Measurements from ENCODE around the gene GOLGA1. TPM values are rescaled to one million over a fixed set of nuclear protein-coding genes. Genes with fewer than 3 reads are reported as not detected.
"Not testable (repeated sequence)": the region's sequence is repeated elsewhere in the genome, so short reads cannot be mapped to it uniquely, and the experiment has no call there.

GOLGA1 gene
- polyA plus RNA-seq, 1 donor from 2014 or later: 15.3 TPM

- not testable (repeated sequence) for H3K27me3 ChIP-seq (ENCODE audit: insufficient read depth, low read depth, low read length); H4K20me1 ChIP-seq (ENCODE audit: insufficient read depth); H3K4me3 ChIP-seq (ENCODE audit: low read length); H3K36me3 ChIP-seq (ENCODE audit: insufficient read depth, low read length); H3K4me2 ChIP-seq (ENCODE audit: low read length); H3K9ac ChIP-seq (ENCODE audit: low read length); H3F3A ChIP-seq (ENCODE audit: insufficient read depth, low read length, poor library complexity, severe bottlenecking); H2AFZ ChIP-seq (ENCODE audit: low read depth, low read length); H3K9me2 ChIP-seq (ENCODE audit: insufficient read depth, low read length); H3K79me2 ChIP-seq (replicated peaks; ENCODE audit: insufficient read depth, low read length); H3K9me3 ChIP-seq (ENCODE audit: low read length); H3K27ac ChIP-seq (ENCODE audit: low read length)
Observed at GRCh38 chr9:124846467-124846866, 94.4 kb downstream of the GOLGA1 start.

GRCh38 chr9:124844291-124844690 is 96.6 kb downstream of the GOLGA1 start:
- H4K20me1 ChIP-seq (ENCODE audit: insufficient read depth): no peaks in the 10 kb centered on the region
- H3K9me3 ChIP-seq (ENCODE audit: low read length): no peaks in the 10 kb centered on the region
- no peak overlapping the region for H2AFZ ChIP-seq (ENCODE audit: low read depth, low read length)
- no peak overlapping the region for H3K27ac ChIP-seq (ENCODE audit: low read length)
- no peaks in the 10 kb centered on the region for H3K9me2 ChIP-seq (ENCODE audit: insufficient read depth, low read length)
- H3K4me3 ChIP-seq (ENCODE audit: low read length): no peak overlapping the region
- TF ChIP-seq EZH2 (IDR thresholded peaks at IDR 0.05; ENCODE audit: borderline replicate concordance, insufficient read depth, low read length, poor library complexity, severe bottlenecking) (no peak), CTCF (IDR thresholded peaks at IDR 0.05; ENCODE audit: poor library complexity, severe bottlenecking) (no peak), SMC3 (conservative IDR thresholded peaks at IDR 0.05; ENCODE audit: poor library complexity) (no peak), EP300 (conservative IDR thresholded peaks at IDR 0.05; ENCODE audit: poor library complexity, severe bottlenecking) (no peak), POLR2AphosphoS5 (IDR thresholded peaks at IDR 0.05) (no peak), REST (IDR thresholded peaks at IDR 0.05; ENCODE audit: borderline replicate concordance) (no peak), TAF1 (IDR thresholded peaks at IDR 0.05; ENCODE audit: low read depth) (no peak)
- H3K9ac ChIP-seq (ENCODE audit: low read length): no peak overlapping the region
- H3F3A ChIP-seq (ENCODE audit: insufficient read depth, low read length, poor library complexity, severe bottlenecking): no peaks in the 10 kb centered on the region
- no peaks in the 10 kb centered on the region for H3K36me3 ChIP-seq (ENCODE audit: insufficient read depth, low read length)
- H3K27me3 ChIP-seq (ENCODE audit: insufficient read depth, low read depth, low read length): no peaks in the 10 kb centered on the region
- H3K79me2 ChIP-seq (replicated peaks; ENCODE audit: insufficient read depth, low read length): no peaks in the 10 kb centered on the region
- H3K4me2 ChIP-seq (ENCODE audit: low read length): no peak overlapping the region

GRCh38 chr9:124843456-124844034 is 97.3 kb downstream of the GOLGA1 start:
- Histone ChIP-seq H3K4me2 (ENCODE audit: low read length) (no peak overlapping the region), H3F3A (ENCODE audit: insufficient read depth, low read length, poor library complexity, severe bottlenecking) (no peaks in the 10 kb centered on the region), H4K20me1 (ENCODE audit: insufficient read depth) (no peaks in the 10 kb centered on the region), H3K4me3 (ENCODE audit: low read length) (no peak overlapping the region), H3K27me3 (ENCODE audit: insufficient read depth, low read depth, low read length) (no peaks in the 10 kb centered on the region), H3K9ac (ENCODE audit: low read length) (no peak overlapping the region), H3K9me3 (ENCODE audit: low read length) (no peaks in the 10 kb centered on the region), H3K36me3 (ENCODE audit: insufficient read depth, low read length) (no peaks in the 10 kb centered on the region), H3K27ac (ENCODE audit: low read length) (no peak overlapping the region), H2AFZ (ENCODE audit: low read depth, low read length) (no peak overlapping the region), H3K9me2 (ENCODE audit: insufficient read depth, low read length) (no peaks in the 10 kb centered on the region), H3K79me2 (replicated peaks; ENCODE audit: insufficient read depth, low read length) (no peaks in the 10 kb centered on the region)
- no peak for TF ChIP-seq EP300 (conservative IDR thresholded peaks at IDR 0.05; ENCODE audit: poor library complexity, severe bottlenecking)
- TF ChIP-seq CTCF (IDR thresholded peaks at IDR 0.05; ENCODE audit: poor library complexity, severe bottlenecking): no peak
- no peak for TF ChIP-seq MXI1 (conservative IDR thresholded peaks at IDR 0.05; ENCODE audit: poor library complexity, severe bottlenecking)
- TF ChIP-seq SMC3 (conservative IDR thresholded peaks at IDR 0.05; ENCODE audit: poor library complexity): no peak
